Uterus (tissue), 2 donors: Measurements from ENCODE around the gene AZU1.

Experiments
- CTCF ChIP-seq, 4 experiments: fragments of 200-600 bp in 2 of 4; fragments of 450-650 bp in 2 of 4; sonication (generic) in 2 of 4; IDR thresholded peaks; one replicate each; pipeline ENCODE4 v1.5.1; 2016 to 2019; ENCODE audit warnings: antibody characterized with exemption in 4 of 4, mild to moderate bottlenecking in 2 of 4, moderate library complexity in 1 of 4
- POLR2A ChIP-seq, 2 donors: fragments of 450-650 bp; IDR thresholded peaks; one replicate each; pipeline ENCODE4 v1.6.1; 2016; ENCODE audit warnings: antibody characterized with exemption in 2 of 2, mild to moderate bottlenecking in 1 of 2, moderate library complexity in 1 of 2

- TF ChIP-seq CTCF (IDR thresholded peaks at IDR 0.05) (no peak), POLR2A (IDR thresholded peaks at IDR 0.05) (no peak)
Observed at GRCh38 chr19:815775-816499, 11.7 kb upstream of the AZU1 start.
